Activated naive CD4-positive, alpha-beta T cell treated with anti-CD3 and anti-CD28 coated beads, Interleukin-2, amount 50 U/mL, for 16 hours (primary cell): ENCODE data around the gene NSL1.
A peak's percentile ranks its signal among the peaks of the same experiment; 100 is the strongest.
"Not testable (repeated sequence)": the region's sequence is repeated elsewhere in the genome, so short reads cannot be mapped to it uniquely, and the experiment has no call there.

Source experiments
- DNase-seq: peaks from one replicate; pipeline ENCODE4 v3.0.0-alpha.2; 2020

The NSL1 gene

DNA sequence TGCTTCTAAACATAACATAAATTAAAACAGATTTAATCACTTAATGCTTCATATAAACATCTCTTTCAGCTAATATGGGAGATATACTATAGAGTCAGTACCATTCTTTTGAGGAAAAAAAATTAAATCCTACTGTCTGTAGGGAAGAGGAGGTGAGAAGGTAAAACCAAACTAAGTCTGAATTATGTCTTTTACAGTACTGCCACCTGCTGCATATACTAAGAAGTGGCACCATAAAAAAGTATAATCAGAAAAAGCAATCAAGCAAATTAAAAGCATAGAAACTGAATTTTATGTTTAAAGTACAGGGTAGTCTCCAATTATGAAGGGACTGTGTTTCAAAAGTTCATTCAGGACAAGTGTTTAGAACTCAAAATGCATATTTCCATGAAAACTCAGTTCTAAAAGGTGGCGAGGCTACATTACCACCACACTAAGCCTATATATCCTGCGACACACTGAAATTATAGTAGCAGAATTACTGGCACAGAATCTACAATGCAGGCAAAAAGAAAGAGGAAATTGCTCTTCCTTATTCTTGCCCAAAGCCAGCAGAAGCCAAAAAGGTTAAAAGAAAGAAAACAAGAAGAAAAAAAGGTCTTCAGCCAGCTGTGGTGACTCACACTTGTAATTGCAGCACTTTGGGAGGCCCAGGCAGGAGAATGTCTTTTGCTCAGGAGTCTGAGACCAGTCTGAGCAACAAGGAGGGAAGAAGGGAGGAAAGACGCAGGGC is 9.0 kb downstream of the NSL1 start:
- DNase-seq, result no peak

DNA sequence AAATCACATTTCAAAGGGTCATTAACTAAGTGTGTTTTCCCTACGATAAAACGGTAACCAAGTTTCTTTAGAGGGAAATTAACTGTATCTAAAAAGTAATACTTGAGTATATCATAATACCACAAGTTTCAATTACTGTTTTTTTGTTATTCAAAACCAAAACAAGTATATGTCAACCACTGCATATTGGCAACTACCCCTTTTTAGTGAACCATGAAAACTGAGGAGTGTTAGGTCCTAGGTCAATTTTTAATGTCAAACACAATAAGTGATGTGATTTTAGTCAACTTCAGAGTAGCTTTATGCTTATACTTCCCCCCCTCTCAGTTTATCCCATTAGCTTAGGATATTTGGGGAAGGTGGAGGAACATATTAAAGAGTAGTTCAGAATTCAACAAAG is 10.4 kb downstream of the NSL1 start:
- DNase-seq, result no peak

DNA sequence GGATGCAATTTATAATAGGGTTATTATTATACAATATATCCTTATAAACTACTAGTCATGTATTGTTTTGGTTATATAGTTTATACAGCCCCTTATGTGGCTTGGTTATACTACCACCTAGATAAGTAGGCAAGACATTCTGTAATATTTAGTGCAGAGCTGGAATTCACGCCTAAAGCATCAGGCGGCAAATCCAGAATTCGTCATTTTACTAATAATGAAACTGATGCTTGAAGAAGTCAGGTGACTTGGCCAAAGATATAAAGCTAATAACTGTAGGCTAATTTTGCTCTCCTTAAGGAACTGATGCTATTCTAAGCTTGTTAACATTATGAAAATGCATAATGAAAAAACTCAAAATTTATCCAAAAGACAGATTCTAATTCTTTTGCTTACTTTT is 10.8 kb downstream of the NSL1 start:
- no peak for DNase-seq

DNA sequence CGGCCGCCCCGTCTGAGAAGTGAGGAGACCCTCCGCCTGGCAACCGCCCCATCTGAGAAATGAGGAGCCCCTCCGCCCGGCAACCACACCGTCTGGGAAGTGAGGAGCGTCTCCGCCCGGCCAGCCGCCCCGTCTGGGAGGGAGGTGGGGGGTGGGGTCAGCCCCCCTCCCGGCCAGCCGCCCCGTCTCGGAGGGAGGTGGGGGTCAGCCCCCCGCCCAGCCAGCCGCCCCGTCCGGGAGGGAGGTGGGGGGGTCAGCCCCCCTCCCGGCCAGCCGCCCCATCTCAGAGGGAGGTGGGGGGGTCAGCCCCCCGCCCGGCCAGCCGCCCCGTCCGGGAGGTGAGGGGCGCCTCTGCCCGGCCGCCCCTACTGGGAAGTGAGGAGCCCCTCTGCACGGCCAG is 12.5 kb downstream of the NSL1 start:
- DNase-seq, result not testable (repeated sequence)

DNA sequence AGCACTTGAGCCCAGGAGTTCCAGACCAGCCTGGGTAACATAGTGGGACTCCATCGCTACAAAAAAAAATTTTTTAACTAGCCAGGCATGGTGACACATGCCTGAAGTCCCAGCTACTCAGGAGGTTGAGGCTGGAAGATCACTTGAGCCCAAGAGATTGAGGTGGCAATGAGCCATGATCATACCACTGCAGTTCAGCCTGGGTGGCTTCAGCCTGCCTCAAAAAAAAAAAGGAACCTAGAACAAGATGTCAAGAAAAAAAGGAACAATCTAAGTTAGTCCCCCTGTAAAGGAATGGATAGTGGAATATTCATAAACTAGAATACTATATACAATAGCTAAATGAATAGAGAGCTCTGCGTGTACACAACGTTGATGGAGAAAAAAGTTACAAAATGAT is 14.4 kb downstream of the NSL1 start:
- no peak for DNase-seq

DNA sequence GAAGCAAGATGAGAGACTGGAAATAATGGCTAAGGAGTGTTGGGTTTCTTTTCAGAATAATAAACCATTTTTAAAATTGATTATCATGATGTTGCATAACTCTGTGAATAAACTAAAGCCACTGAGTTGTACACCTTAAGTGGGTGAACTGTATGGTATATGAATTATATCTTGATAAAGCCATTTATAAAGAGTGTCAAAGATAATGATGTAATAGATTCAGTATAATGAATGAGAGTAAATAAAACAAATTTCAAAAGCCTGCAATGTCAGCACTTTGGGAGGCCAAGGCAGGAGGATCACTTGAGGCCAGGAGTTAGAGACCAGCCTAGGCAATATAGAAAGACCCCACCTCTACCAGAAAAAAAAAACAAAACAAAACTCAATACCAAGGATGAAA is 16.3 kb downstream of the NSL1 start:
- no peak for DNase-seq

DNA sequence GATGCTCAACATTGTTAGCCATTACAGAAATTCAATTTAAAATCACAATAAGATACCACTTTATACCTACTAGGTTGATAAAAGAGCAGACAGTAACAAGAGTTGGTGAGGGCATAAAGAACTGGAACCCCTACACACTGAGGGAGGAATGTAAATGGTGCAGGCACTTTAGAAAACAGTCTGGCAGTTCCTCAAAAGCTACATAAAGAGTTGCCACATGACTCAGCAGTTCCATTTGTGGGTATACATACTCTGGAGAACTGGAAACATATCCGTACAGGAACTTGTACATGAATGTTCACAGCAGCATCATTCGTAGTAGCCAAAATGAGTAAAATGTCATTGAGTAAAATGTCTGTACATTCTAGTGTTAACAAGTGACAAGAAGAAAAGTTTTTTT is 17.0 kb downstream of the NSL1 start:
- DNase-seq, result no peak

DNA sequence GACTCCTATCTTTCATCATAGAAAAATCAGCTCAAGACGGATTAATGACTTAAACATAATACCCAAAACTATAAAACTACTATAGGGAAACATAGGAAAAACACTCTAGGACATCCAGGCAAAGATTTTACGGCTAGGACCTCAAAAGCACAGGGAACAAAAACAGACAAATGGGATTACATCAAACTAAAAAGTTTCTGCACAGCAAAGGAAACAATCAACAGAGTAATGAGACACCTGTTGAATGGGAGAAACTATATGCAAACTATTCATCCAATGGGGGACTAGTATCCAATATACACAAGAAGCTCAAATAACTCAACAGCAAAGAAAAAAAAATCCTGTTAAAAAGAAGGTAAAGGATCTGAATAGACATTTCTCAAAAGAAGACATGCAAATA is 18.6 kb downstream of the NSL1 start:
- DNase-seq, result no peak

DNA sequence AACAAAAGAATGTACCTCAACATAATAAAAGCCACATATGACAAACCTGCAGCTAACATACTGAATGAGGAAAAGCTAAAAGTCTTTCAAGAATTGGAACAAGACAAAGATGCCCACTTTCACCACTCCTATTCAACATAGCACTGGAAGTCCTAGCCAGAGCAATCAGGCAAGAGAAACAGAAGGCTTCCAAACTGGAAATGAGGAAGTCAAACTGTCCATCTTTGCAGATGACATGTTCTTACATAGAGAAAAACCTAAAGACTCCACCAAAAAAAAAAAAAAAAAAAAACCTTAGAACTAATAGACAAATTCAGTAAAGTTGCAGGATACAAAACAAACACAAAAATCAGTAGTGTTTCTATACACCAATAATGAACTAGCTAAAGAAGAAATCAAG is 20.2 kb downstream of the NSL1 start:
- DNase-seq, result no peak

DNA sequence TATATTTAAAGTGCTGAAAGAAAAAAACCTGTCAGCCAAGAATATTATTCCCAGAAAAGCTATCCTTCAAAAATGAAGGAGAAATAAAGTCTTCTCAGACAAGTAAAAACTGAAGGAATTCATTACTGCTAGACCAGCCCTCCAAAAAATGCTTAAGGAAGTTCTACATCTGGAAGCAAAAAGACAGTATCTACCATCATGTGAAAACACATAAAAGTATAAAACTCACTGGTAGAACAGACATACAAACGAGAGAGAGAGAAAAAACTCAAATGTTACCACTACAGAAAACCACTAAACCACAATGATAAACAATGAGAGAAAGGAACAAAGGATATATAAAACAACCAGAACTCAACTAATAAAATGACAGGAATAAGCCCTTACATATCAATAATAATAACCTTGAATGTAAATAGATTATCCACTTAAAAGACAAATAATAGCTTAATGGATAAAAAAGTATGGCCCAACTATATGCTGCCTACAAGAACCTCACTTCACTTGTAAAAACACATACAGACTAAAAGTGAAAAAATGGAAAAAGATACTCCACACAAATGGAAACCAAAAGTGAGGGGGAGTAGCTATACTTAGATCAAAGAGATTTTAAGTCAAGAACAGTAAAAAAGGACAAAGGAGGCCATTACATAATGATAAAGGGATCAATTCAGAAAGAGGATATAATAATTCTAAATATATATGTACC is 22.0 kb downstream of the NSL1 start:
- no peak for DNase-seq

DNA sequence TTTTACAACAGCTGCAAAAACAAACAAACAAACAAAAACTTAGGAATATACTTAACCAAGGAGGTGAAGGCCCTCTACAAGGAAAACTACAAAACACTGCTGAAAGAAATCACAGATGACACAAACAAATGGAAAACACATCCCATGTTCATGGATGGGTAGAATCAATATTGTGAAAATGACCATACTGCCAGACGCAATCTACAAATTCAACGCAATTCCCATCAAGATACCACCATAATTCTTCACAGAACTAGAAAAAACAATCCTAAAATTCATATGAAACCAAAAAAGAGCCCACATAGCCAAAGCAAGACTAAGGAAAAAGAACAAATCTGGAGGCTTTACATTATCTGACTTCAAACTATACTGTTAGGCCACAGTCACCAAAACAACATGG is 24.8 kb downstream of the NSL1 start:
- not testable (repeated sequence) for DNase-seq

DNA sequence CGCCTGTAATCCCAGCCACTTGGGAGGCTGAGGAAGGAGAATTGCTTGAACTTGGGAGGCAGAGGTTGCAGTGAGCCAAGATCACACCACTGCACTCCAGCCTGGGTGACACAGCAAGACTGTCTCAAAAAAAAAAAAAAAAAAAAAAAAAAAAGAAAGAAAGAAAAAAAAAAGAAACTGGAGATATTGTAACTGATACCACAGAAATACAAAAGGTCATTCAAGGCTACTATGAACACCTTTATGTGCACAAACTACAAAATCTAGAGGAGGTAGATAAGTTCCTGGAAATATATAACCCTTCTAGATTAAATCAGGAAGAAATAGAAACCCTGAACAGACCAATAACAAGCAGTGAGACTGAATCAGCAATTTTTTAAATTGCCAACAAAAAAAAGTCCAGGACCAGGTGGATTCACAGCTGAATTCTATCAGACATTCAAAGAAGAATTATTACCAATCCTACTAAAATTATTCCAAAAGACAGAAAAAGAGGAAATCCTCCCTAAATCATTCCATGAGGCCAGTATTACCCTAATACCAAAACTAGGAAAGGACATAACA is 26.8 kb downstream of the NSL1 start:
- DNase-seq, result not testable (repeated sequence)

DNA sequence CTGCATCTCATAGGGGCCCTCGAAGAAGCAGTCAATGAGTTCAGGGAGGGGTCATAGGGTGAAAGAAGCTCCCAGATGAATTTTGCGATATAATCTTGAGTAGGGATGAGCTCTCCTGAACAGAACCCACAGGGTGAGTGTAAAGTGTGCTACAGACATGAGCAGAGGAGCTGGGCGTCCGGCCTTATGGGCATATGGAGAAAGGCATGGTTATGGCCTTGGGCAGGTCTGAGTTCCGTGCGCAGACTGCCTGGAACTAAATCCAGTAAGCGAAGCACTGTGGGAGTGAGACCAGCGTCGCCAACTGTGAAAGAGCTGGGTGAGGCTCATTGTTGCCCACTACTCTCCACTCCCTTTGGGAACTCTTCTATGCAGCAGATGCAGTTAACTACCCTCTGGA is 28.7 kb downstream of the NSL1 start:
- DNase-seq, result no peak

DNA sequence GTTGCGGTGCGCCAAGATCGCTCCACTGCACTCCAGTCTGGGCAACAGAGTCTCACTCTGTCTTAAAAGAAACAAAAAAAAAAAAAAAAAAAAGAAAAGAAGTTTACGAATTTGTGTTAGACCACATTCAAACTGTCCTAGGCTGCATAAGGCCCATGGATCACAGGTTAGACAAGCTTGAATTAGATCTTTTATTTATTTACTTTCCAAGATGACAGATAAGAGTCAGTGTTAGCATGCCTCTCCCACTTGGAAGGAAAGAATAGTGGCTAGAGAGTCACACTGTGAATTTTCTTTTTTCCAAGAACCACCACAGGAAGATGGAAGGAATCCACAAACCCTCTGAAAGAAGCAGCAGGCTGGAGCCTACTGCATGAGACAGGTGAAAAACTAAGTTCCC is 29.3 kb downstream of the NSL1 start:
- DNase-seq, result no peak

DNA sequence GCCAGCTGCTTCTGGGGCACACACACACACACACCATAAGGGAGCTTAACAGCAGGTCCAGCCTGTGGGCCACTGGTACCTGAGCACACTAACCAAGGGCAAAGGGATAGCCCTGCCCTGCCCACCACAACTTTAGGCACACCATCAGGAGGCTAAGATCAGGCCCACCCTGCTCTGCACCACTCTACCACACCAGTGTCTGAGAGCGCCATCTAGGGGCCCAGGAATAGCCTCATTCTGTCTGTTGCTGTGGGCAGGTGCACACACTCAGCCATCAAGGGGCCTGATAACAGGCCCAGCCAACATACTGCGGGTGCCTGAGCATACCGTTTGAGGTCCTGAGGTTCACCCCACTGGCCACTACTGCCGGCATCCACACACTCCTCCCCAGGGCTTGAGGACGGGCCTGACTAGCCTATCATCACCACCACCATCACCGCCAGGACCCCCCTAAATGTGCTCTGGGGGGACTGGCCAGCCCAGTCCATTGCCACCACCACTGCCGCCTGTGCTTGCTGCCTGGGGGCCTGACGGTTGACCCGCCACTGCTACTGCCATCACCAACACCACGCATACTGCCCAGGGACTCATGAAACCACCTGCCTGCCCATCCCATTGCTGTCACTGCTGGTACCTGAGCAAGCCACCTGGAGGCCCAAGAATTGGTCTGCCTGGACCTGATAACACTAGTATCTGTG is 31.3 kb downstream of the NSL1 start:
- peak; percentile 70 for DNase-seq

DNA sequence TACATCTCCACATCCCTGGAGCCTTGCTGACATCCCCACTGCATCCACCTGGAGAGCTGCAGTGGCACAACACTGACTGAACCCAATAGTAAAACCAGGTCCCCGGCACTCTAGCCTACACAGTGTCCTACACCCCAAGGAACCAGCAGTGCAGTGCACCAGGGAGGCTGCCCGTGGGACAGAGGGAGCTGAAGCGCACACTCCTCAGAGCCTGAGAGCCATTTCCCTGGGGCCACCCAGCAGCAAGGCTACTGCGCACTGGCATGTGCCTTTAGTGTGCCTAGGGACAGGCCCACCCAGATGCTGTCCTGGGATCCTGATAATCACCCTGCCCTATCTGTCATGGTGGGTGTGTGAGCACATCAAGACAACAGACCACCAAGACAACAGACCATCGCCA is 31.9 kb downstream of the NSL1 start:
- no peak for DNase-seq

DNA sequence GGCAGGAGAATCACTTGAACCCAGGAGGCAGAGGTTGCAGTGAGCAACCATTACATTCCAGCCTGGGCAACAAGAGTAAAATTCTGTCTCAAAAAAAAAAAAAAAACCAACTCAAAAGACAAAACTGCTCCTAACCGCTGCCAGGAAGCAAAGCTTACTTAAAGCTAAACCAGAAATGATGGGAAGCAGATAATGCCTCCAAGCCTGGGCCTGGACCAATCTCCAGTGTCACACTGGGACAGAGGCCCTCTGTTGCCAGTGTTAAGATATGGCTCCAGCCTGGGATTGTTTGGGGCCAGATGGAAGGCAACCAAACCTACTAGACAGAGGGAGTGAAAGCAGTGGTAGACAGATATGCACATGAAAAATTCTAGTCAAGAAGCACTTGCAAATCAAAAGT is 36.9 kb downstream of the NSL1 start:
- no peak for DNase-seq

DNA sequence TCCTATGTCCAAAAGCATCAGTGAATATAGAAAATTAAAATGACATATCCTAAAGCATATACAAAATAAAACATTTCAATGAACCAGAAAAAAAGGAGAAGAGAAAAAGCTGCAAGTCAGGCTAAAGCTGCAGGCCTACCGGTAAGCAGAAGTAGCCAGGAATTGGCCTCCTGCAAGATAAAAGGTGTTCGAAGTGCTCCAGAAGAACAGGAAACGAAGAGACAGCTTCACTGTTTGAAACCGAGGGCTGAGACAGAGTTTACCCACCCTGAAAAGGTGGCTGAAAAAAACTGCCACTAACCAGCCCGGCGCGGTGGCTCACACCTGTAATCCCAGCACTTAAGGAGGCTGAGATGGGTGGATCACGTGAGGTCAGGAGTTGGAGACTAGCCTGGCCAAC is 37.4 kb downstream of the NSL1 start:
- DNase-seq, result no peak

DNA sequence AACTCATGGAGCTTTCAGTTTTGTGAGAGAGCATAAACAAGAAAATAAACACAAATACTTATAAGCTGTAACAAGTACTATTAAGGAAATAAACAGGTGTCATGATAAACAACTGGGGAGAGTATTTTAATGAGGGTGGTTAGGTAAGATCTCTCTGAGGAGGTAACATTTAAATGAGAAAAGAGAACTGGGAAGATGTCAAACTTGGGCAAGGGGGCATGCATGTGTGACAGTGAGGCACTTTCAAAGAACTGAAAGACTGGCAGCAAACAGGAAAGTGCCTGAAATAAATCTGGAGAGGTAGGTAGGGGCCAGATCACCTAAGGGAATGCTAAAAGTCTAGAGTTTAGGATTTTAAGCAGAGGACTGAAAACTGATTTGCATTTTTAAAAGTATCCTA is 37.8 kb downstream of the NSL1 start:
- DNase-seq, result no peak

DNA sequence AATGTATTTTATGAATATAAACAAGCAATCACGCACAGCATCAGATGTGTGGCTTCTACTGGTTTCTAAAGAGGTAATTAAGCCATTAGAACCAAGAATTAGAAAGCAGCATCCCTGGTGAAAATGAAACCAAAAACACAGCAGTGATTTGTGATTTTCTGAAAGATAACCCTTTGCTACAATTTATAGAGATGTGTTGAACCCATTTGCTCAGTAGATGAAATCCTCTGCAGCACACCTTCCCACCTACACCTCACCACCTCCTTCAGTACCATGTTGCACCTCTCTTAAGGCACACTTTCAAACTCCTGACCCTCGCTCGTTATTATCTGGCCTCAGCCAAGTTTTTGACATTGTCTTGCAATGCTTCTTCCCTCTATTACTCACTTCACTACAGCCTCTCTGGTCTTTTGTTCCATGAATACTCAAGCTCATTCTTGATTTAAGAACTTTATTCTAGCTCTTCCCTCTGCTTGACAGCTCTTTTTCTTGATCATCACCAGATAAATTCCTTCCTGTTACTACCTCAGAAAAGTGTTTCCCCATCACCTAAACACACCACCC is 38.6 kb downstream of the NSL1 start:
- DNase-seq, result no peak

DNA sequence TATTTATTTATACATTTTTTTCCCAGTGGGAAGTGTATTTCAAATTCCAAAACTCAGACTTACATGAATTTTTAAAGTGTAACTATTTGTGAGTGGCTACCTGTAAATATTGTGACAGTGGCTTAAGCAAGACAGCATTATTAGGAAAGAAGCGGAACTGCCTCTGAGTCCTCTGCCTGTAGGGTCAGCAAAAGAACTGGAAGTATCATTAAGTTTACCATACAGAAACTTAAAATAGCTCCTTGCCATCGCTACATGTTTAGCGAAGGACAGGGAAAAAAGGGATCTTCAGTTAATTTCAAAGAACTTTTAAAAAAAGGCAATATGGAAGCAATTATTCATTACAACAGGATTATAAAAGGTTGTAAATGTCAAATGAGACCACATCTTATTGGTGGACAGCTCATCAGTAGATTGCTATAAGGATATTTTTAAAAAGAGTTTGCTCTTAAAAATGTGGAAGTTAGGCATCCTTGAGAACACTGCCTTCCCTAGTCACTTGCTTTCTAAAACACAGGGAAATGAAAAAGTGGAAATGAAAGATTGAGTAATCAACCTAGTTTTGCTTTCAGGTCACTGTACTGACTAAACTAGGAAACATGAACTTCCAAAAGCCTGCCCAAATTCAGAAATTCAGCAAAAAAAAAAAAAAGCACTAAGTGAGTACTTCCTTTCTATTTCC is 39.2 kb downstream of the NSL1 start:
- no peak for DNase-seq

DNA sequence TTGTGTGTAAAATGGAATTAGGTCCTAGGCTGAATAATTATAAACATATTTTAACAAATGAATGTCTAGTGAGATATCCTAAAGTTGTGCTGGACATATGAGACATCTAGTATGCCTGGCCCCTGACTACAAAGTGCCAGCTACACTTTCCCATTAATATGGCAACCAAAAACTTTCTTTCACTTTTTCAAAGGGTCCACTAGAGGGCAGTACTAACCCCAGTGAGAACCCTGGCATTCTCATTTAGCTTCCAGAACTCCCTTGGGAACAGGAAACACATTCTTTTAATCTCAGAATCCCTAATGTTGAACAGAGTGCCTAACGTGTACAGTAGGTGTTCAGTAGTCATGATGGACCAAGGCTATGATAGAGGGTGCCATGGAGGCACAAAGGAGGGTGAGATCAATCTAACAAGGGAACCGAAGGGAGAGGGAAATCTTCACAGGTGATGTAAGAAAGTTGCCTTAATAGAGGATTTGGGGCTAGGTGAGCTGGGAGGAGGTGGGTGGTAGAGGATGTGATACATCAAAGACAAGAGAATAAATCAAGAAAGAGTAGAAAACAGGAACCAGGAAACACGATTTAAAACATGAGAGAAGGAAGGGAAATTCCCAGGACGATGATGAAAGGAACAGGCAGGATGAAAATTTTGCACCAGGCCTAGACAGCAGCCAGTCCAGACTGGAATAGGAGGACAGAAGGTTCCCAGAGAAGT is 41.6 kb downstream of the NSL1 start:
- no peak for DNase-seq
